Neural progenitor cell (in vitro differentiated cells): ENCODE measurements around the gene CHD6.

ENCODE experiments used
- EZH2 ChIP-seq: fragments of 200-600 bp; sonication (generic); IDR thresholded peaks from 2 replicates; pipeline ENCODE4 v1.6.1; 2017; ENCODE audit warnings: antibody characterized with exemption, mild to moderate bottlenecking, moderate library complexity
- TF ChIP-seq, protein P1 (sequence below): fragments of 200-600 bp; sonication (generic); IDR thresholded peaks from 2 replicates; pipeline ENCODE4 v1.5.1; 2017; ENCODE audit warnings: antibody characterized with exemption, mild to moderate bottlenecking

DNA sequence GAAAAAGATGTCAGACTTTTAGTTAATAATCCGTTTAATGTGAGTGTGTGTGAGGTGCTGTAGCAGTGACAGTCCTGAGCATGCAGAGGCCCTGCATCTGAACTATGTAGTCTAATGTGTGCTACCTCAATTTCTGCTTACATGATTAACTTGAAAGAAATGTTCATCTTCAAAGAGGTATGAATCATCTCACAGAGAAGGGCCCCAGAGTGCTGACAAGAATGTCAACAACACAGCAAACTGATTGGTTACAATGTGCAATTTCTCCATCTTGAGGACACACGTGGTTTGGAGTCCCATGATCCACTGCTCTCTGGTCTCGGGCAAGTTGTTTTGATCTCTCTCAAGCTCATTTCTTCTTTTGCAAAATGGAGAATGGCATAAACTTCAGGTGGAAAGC, 189.9 kb downstream of the CHD6 start:
- no peak for TF ChIP-seq EZH2
- TF ChIP-seq, protein P1, sequence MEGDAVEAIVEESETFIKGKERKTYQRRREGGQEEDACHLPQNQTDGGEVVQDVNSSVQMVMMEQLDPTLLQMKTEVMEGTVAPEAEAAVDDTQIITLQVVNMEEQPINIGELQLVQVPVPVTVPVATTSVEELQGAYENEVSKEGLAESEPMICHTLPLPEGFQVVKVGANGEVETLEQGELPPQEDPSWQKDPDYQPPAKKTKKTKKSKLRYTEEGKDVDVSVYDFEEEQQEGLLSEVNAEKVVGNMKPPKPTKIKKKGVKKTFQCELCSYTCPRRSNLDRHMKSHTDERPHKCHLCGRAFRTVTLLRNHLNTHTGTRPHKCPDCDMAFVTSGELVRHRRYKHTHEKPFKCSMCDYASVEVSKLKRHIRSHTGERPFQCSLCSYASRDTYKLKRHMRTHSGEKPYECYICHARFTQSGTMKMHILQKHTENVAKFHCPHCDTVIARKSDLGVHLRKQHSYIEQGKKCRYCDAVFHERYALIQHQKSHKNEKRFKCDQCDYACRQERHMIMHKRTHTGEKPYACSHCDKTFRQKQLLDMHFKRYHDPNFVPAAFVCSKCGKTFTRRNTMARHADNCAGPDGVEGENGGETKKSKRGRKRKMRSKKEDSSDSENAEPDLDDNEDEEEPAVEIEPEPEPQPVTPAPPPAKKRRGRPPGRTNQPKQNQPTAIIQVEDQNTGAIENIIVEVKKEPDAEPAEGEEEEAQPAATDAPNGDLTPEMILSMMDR: no peak
